ENCODE results near the gene PIRT.

PIRT gene

GRCh38 chr17:10775740-10776356 is 62.0 kb downstream of the PIRT start:
- ChIA-PET POLR2A (no interaction called here), CTCF (no interaction called here)
- DNase-seq (ENCODE audit: extremely low spot score) = no peak
- TF ChIP-seq CTCF (IDR thresholded peaks at IDR 0.05; ENCODE audit: control extremely low read depth, extremely low read depth, low read depth, missing control alignments) = no peak

GRCh38 chr17:10775058-10775457 is 62.8 kb downstream of the PIRT start:
- no peak for DNase-seq (ENCODE audit: extremely low spot score)
- TF ChIP-seq CTCF (IDR thresholded peaks at IDR 0.05; ENCODE audit: control extremely low read depth, extremely low read depth, low read depth, missing control alignments) = no peak
- POLR2A ChIA-PET = no interaction called here
- CTCF ChIA-PET = interaction anchor here (1.8 kb wide), 1 partner anchor 70 kb away, joined by 5 read pairs; no protein-coding TSS in a partner anchor

- no peak for DNase-seq (ENCODE audit: extremely low spot score)
- ChIA-PET POLR2A (no interaction called here), CTCF (interaction anchor here (0.8 to 1.8 kb wide), 8 partner anchors 11 to 102 kb away, joined by 3 to 5 read pairs (median 3); no protein-coding TSS in a partner anchor)
- no peak for TF ChIP-seq CTCF (IDR thresholded peaks at IDR 0.05; ENCODE audit: control extremely low read depth, extremely low read depth, low read depth, missing control alignments)
These were observed 64.5 kb downstream of the PIRT start for GRCh38 chr17:10773391-10773790.

All from GM10248 (cell line).